ENCODE data around the gene HOATZ. TPM values are rescaled to one million over a fixed set of nuclear protein-coding genes. Genes with fewer than 3 reads are reported as not detected.
A peak's percentile ranks its signal among the peaks of the same experiment; 100 is the strongest.

Gene HOATZ
- polyA plus RNA-seq, 1 donor: 0.01 TPM

GRCh38 chr11:111561791-111562325 lies 47.3 kb downstream of the HOATZ start:
- DNase-seq: no peak
- Histone ChIP-seq H3K27me3 (ENCODE audit: control insufficient read depth, insufficient read depth, low read length) (no peaks in the 10 kb centered on the region), H3K9me3 (ENCODE audit: control insufficient read depth, low read depth, low read length) (no peaks in the 10 kb centered on the region), H3K36me3 (ENCODE audit: control insufficient read depth, insufficient read depth, low read length) (no peaks in the 10 kb centered on the region), H3K27ac (ENCODE audit: low read length) (no peak overlapping the region), H3K4me1 (ENCODE audit: control insufficient read depth, insufficient read depth, low read length) (no peaks in the 10 kb centered on the region), H3K4me3 (ENCODE audit: low read length) (no peak overlapping the region)
- no CpG with 5 or more reads among the region's 3 CpGs for WGBS (ENCODE audit: insufficient coverage, low lambda C conversion rate)

GRCh38 chr11:111562692-111563389 lies 48.3 kb downstream of the HOATZ start:
- Histone ChIP-seq H3K4me1 (ENCODE audit: control insufficient read depth, insufficient read depth, low read length) (no peaks in the 10 kb centered on the region), H3K27me3 (ENCODE audit: control insufficient read depth, insufficient read depth, low read length) (no peaks in the 10 kb centered on the region), H3K9me3 (ENCODE audit: control insufficient read depth, low read depth, low read length) (no peaks in the 10 kb centered on the region), H3K4me3 (ENCODE audit: low read length) (no peak overlapping the region), H3K36me3 (ENCODE audit: control insufficient read depth, insufficient read depth, low read length) (no peaks in the 10 kb centered on the region), H3K27ac (ENCODE audit: low read length) (no peak overlapping the region)
- DNase-seq: no peak
- no CpG with 5 or more reads among the region's 10 CpGs for WGBS (ENCODE audit: insufficient coverage, low lambda C conversion rate)

- H3K4me1 ChIP-seq (ENCODE audit: control insufficient read depth, insufficient read depth, low read length): no peaks in the 10 kb centered on the region
- peak in 1 of 2 donors; percentile 63 for DNase-seq
- H3K36me3 ChIP-seq (ENCODE audit: control insufficient read depth, insufficient read depth, low read length): no peaks in the 10 kb centered on the region
- H3K27ac ChIP-seq (ENCODE audit: low read length): no peak overlapping the region
- no peak overlapping the region for H3K4me3 ChIP-seq (ENCODE audit: low read length)
- H3K27me3 ChIP-seq (ENCODE audit: control insufficient read depth, insufficient read depth, low read length): no peaks in the 10 kb centered on the region
- H3K9me3 ChIP-seq (ENCODE audit: control insufficient read depth, low read depth, low read length): no peaks in the 10 kb centered on the region
- 100% methylated on average over 1 of the region's 4 CpGs for WGBS (ENCODE audit: insufficient coverage, low lambda C conversion rate)
These were observed 50.6 kb downstream of the HOATZ start for GRCh38 chr11:111565114-111565720.

- no peak for DNase-seq
- Histone ChIP-seq H3K4me1 (ENCODE audit: control insufficient read depth, insufficient read depth, low read length) (peaks cover 4% of the 10 kb centered on the region), H3K9me3 (ENCODE audit: control insufficient read depth, low read depth, low read length) (no peaks in the 10 kb centered on the region), H3K36me3 (ENCODE audit: control insufficient read depth, insufficient read depth, low read length) (no peaks in the 10 kb centered on the region), H3K27me3 (ENCODE audit: control insufficient read depth, insufficient read depth, low read length) (no peaks in the 10 kb centered on the region), H3K27ac (ENCODE audit: low read length) (no peak overlapping the region), H3K4me3 (ENCODE audit: low read length) (no peak overlapping the region)
- WGBS (ENCODE audit: insufficient coverage, low lambda C conversion rate): no CpG with 5 or more reads among the region's 7 CpGs
These were observed 51.7 kb downstream of the HOATZ start for GRCh38 chr11:111566324-111566723.

- DNase-seq: no peak
- H3K27ac ChIP-seq (ENCODE audit: low read length): no peak overlapping the region
- no peaks in the 10 kb centered on the region for H3K36me3 ChIP-seq (ENCODE audit: control insufficient read depth, insufficient read depth, low read length)
- H3K4me1 ChIP-seq (ENCODE audit: control insufficient read depth, insufficient read depth, low read length): peaks cover 20% of the 10 kb centered on the region
- WGBS (ENCODE audit: insufficient coverage, low lambda C conversion rate): 100% methylated on average over 1 of the region's 4 CpGs
- no peaks in the 10 kb centered on the region for H3K27me3 ChIP-seq (ENCODE audit: control insufficient read depth, insufficient read depth, low read length)
- H3K9me3 ChIP-seq (ENCODE audit: control insufficient read depth, low read depth, low read length): no peaks in the 10 kb centered on the region
- no peak overlapping the region for H3K4me3 ChIP-seq (ENCODE audit: low read length)
These were observed 54.9 kb downstream of the HOATZ start for GRCh38 chr11:111569476-111569875.

GRCh38 chr11:111570796-111571195 lies 56.2 kb downstream of the HOATZ start:
- no peak overlapping the region for H3K4me3 ChIP-seq (ENCODE audit: low read length)
- H3K27me3 ChIP-seq (ENCODE audit: control insufficient read depth, insufficient read depth, low read length): no peaks in the 10 kb centered on the region
- no peaks in the 10 kb centered on the region for H3K9me3 ChIP-seq (ENCODE audit: control insufficient read depth, low read depth, low read length)
- no peak overlapping the region for H3K27ac ChIP-seq (ENCODE audit: low read length)
- DNase-seq: no peak
- no peaks in the 10 kb centered on the region for H3K36me3 ChIP-seq (ENCODE audit: control insufficient read depth, insufficient read depth, low read length)
- peaks cover 23% of the 10 kb centered on the region for H3K4me1 ChIP-seq (ENCODE audit: control insufficient read depth, insufficient read depth, low read length)
- WGBS (ENCODE audit: insufficient coverage, low lambda C conversion rate): no CpG with 5 or more reads among the region's 6 CpGs

GRCh38 chr11:111571829-111572501 lies 57.4 kb downstream of the HOATZ start:
- no peaks in the 10 kb centered on the region for H3K9me3 ChIP-seq (ENCODE audit: control insufficient read depth, low read depth, low read length)
- H3K27ac ChIP-seq (ENCODE audit: low read length): no peak overlapping the region
- peaks cover 23% of the 10 kb centered on the region for H3K4me1 ChIP-seq (ENCODE audit: control insufficient read depth, insufficient read depth, low read length)
- DNase-seq: peak in 1 of 2 donors; percentile 57
- WGBS (ENCODE audit: insufficient coverage, low lambda C conversion rate): no CpG with 5 or more reads among the region's 6 CpGs
- H3K36me3 ChIP-seq (ENCODE audit: control insufficient read depth, insufficient read depth, low read length): no peaks in the 10 kb centered on the region
- H3K27me3 ChIP-seq (ENCODE audit: control insufficient read depth, insufficient read depth, low read length): no peaks in the 10 kb centered on the region
- no peak overlapping the region for H3K4me3 ChIP-seq (ENCODE audit: low read length)

- Histone ChIP-seq H3K27me3 (ENCODE audit: control insufficient read depth, insufficient read depth, low read length) (no peaks in the 10 kb centered on the region), H3K9me3 (ENCODE audit: control insufficient read depth, low read depth, low read length) (no peaks in the 10 kb centered on the region), H3K4me3 (ENCODE audit: low read length) (no peak overlapping the region), H3K36me3 (ENCODE audit: control insufficient read depth, insufficient read depth, low read length) (no peaks in the 10 kb centered on the region), H3K27ac (ENCODE audit: low read length) (no peak overlapping the region), H3K4me1 (ENCODE audit: control insufficient read depth, insufficient read depth, low read length) (peaks cover 23% of the 10 kb centered on the region)
- WGBS (ENCODE audit: insufficient coverage, low lambda C conversion rate): no CpG with 5 or more reads among the region's 3 CpGs
- DNase-seq: no peak
These were observed 58.0 kb downstream of the HOATZ start for GRCh38 chr11:111572581-111572980.

- Histone ChIP-seq H3K4me1 (ENCODE audit: control insufficient read depth, insufficient read depth, low read length) (peaks cover 23% of the 10 kb centered on the region), H3K4me3 (ENCODE audit: low read length) (no peak overlapping the region), H3K27me3 (ENCODE audit: control insufficient read depth, insufficient read depth, low read length) (no peaks in the 10 kb centered on the region), H3K27ac (ENCODE audit: low read length) (no peak overlapping the region), H3K9me3 (ENCODE audit: control insufficient read depth, low read depth, low read length) (no peaks in the 10 kb centered on the region), H3K36me3 (ENCODE audit: control insufficient read depth, insufficient read depth, low read length) (no peaks in the 10 kb centered on the region)
- no peak for DNase-seq
- 60% methylated on average over 1 of the region's 4 CpGs for WGBS (ENCODE audit: insufficient coverage, low lambda C conversion rate)
These were observed 59.3 kb downstream of the HOATZ start for GRCh38 chr11:111573821-111574249.

- Histone ChIP-seq H3K27me3 (ENCODE audit: control insufficient read depth, insufficient read depth, low read length) (no peaks in the 10 kb centered on the region), H3K36me3 (ENCODE audit: control insufficient read depth, insufficient read depth, low read length) (no peaks in the 10 kb centered on the region), H3K27ac (ENCODE audit: low read length) (no peak overlapping the region), H3K4me1 (ENCODE audit: control insufficient read depth, insufficient read depth, low read length) (peaks cover 23% of the 10 kb centered on the region), H3K9me3 (ENCODE audit: control insufficient read depth, low read depth, low read length) (no peaks in the 10 kb centered on the region), H3K4me3 (ENCODE audit: low read length) (no peak overlapping the region)
- WGBS (ENCODE audit: insufficient coverage, low lambda C conversion rate): 47% methylated on average over 4 of the region's 7 CpGs
- DNase-seq: no peak
These were observed 60.0 kb downstream of the HOATZ start for GRCh38 chr11:111574373-111575225.

Data from large intestine (tissue), 3 donors.